Hematopoietic multipotent progenitor cell treated with erythropoietin and hydrocortisone succinate and interleukin-3 and kit ligand, for 15 days (in vitro differentiated cells): ENCODE data around the gene NPL.

Source experiments
- DNase-seq: peaks from one replicate; pipeline ENCODE4 v3.0.0-alpha.2; 2015; ENCODE audit warnings: low spot score

Gene NPL

GRCh38 chr1:182789138-182790076, at the start of gene NPL:
Gene NPL, plus strand, starts transcription at chr1:182789773. Its CDS starts 4,599 bp downstream, at chr1:182794372.
- peak; percentile 87 for DNase-seq

GRCh38 chr1:182740120-182740519, 49.5 kb upstream of the NPL start:
- DNase-seq: no peak

- DNase-seq: no peak
Observed at GRCh38 chr1:182742780-182743179, 46.8 kb upstream of the NPL start.

- DNase-seq: no peak
Observed at GRCh38 chr1:182752077-182752988, 37.2 kb upstream of the NPL start.

- no peak for DNase-seq
Observed at GRCh38 chr1:182754087-182754486, 35.5 kb upstream of the NPL start.

- no peak for DNase-seq
Observed at GRCh38 chr1:182754543-182755314, 34.8 kb upstream of the NPL start.

- no peak for DNase-seq
Observed at GRCh38 chr1:182755632-182756031, 33.9 kb upstream of the NPL start.

GRCh38 chr1:182756423-182756822, 33.1 kb upstream of the NPL start:
- DNase-seq: no peak

GRCh38 chr1:182761396-182762395, 27.9 kb upstream of the NPL start:
- DNase-seq: no peak

- no peak for DNase-seq
Observed at GRCh38 chr1:182762536-182762935, 27.0 kb upstream of the NPL start.

GRCh38 chr1:182764029-182764727, 25.4 kb upstream of the NPL start:
- DNase-seq: no peak

- DNase-seq: no peak
Observed at GRCh38 chr1:182765391-182765790, 24.2 kb upstream of the NPL start.

- DNase-seq: no peak
Observed at GRCh38 chr1:182766050-182766449, 23.5 kb upstream of the NPL start.

- no peak for DNase-seq
Observed at GRCh38 chr1:182766881-182767645, 22.5 kb upstream of the NPL start.

- no peak for DNase-seq
Observed at GRCh38 chr1:182768963-182769362, 20.6 kb upstream of the NPL start.

- DNase-seq: no peak
Observed at GRCh38 chr1:182770232-182770631, 19.3 kb upstream of the NPL start.

GRCh38 chr1:182771187-182771984, 18.2 kb upstream of the NPL start:
- DNase-seq: no peak

GRCh38 chr1:182777386-182777785, 12.2 kb upstream of the NPL start:
- DNase-seq: no peak
